T1000 (cell line): ENCODE data around the gene RFX2.
A peak's percentile ranks its signal among the peaks of the same experiment; 100 is the strongest.
"Not testable (repeated sequence)": the region's sequence is repeated elsewhere in the genome, so short reads cannot be mapped to it uniquely, and the experiment has no call there.

ENCODE experiments used
- DNase-seq: peaks from one replicate; lab custom pipeline; 2025; ENCODE audit warnings: mixed read lengths; lab: John Stamatoyannopoulos, UW

RFX2 gene

GRCh38 chr19:5971714-5972354 is 138.5 kb downstream of the RFX2 start:
- no peak for DNase-seq

GRCh38 chr19:5969476-5969875 is 140.8 kb downstream of the RFX2 start:
- no peak for DNase-seq

DNA sequence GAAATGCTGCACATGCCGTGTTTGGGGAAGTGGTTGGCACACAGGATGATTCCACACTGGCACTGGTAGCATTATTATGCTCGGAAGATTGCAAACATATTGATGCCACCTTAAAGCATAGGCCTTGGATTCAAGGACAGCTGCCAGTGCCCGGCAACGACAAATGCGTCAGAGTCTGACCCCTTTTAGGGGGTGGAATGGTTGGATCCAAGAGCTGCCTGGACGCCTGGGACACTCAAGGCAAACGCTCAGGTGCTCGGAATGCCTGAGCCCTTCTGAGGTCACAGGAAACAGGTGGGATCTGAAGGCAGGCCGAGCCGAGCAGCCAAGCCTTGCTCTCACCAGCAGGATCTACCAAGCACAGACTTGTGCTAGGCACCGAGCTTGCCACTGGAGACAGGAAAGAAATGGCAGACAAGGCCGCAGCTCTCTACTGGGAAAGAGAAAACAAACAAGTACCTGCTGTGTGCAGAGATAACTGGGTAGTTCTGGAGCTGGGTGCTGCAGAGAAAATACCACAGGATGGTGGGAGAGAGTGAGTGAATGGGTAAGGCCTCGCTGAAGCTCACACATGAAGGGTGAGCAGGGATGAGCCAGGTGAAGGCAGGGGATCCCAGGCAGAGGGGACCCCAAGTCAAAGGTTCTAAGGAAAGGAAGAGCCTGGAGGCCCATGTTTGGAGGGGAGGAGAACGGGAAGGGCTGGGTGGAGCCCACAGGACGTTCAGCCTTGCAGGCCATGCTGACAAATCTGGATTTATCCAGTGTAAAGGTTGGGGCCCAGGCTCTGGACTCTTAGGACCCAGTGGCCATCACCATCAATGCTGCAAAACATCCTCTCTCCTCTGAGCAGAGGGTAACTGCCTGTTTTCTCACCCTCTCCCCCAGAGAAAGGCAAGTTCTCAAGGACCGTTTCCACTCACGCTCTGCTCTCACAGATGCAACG is 141.6 kb downstream of the RFX2 start:
- DNase-seq = no peak

- DNase-seq = peak; percentile 40
Observed at GRCh38 chr19:5967994-5968430, 142.3 kb downstream of the RFX2 start.

DNA sequence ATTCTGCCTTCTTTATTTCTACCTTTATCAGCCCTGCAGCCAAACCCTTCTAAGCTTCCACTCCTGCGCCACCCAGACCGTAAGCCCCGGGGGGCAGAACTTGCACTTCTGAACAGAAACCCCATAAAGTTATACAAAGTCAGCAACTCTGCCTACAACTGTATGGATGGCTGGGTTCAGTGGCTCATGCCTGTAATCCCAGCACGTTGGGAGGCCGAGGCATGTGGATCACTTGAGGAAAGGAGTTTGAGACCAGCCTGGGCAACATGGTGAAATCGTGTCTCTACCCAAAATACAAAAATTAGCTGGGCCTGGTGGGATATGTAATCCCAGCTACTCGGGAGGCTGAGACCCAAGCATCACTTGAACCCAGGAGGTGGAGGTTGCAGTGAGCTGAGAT is 142.7 kb downstream of the RFX2 start:
- DNase-seq = no peak

GRCh38 chr19:5966941-5967340 is 143.4 kb downstream of the RFX2 start:
- DNase-seq = no peak

- DNase-seq = no peak
Observed at GRCh38 chr19:5966215-5966614, 144.1 kb downstream of the RFX2 start.

GRCh38 chr19:5964816-5965565 is 145.3 kb downstream of the RFX2 start:
- DNase-seq = no peak

DNA sequence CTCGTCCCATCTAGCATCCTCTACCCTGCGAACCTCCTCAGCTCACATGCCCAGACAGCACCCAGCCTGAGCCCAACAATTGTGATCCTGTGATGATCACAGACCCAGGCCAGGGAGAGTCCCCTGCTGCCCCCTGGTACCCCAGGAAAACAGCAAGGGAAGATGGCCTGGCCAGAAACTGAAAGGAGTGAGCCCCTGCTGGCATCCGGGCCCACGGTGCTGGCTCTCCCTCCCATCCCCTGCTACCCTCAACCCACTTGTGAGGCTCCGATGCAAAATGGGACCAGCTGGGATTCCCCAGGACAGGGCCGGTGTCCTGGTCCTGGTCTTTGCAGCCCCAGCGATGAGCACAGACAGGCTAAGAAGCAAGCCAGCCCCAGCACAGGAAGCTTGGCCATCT is 146.4 kb downstream of the RFX2 start:
- DNase-seq = no peak

DNA sequence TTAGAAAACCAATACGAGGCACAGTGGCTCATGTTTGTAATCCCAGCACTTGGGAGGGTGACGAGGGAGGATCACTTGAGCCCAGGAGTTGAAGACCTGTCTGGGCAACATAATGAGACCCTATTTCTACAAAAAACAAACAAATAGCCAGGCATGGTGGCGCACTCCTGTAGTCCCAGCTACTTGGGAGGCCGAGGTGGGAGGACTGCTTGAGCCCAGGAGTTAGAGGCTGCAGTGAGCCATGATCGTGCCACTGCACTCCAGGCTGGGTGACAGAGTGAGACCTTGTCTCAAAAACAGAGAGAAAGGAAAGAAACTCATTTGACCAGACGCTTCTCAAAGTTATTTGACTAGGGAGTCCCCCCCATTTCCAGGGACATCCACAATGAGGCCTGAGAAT is 147.0 kb downstream of the RFX2 start:
- DNase-seq = not testable (repeated sequence)

DNA sequence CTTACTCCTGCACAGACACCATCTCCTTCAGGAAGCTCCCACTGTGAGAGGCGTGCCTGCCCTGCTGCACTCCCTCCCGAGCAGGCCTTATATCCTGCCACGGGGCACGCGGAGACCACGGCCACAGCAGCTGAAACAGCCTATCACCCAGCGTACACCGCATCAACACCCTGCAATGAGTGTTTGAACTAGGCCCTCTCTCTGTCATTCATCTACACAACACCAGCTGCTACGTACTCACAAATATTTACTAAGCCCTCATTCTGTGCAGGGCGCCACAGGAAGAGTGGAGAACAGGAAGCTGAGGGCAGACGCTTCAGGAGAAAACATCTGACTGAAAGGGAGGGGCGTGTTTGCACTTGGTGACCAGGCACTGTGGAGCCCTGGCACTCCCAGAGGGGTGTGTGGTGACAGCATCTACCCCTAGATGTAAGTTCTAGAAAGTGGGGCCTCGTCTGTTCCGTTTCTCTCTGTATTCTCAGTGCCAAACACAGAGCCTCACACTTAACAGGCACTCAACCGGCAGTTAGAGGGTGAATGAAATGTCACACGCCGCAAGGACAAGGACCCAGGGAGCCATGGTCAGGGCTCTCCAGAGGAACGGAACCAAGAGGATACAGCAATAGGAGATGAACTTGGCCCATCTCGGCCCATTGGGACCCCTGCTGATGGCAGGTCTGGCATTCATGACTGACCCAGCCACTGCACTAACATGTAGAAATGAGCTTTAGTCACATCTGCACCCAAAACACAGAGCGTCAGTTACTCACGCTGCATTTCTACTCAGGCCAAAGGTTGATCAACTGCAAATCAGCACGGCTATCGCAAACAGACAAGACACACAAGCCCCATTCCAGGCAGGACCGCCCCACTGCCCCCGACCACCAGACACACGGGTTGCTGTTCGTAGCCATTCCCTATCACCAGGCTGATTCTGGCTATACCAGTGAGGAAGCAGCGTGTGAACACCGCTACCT is 148.0 kb downstream of the RFX2 start:
- DNase-seq = no peak

- DNase-seq = not testable (repeated sequence)
Observed at GRCh38 chr19:5961641-5961968, 148.7 kb downstream of the RFX2 start.

DNA sequence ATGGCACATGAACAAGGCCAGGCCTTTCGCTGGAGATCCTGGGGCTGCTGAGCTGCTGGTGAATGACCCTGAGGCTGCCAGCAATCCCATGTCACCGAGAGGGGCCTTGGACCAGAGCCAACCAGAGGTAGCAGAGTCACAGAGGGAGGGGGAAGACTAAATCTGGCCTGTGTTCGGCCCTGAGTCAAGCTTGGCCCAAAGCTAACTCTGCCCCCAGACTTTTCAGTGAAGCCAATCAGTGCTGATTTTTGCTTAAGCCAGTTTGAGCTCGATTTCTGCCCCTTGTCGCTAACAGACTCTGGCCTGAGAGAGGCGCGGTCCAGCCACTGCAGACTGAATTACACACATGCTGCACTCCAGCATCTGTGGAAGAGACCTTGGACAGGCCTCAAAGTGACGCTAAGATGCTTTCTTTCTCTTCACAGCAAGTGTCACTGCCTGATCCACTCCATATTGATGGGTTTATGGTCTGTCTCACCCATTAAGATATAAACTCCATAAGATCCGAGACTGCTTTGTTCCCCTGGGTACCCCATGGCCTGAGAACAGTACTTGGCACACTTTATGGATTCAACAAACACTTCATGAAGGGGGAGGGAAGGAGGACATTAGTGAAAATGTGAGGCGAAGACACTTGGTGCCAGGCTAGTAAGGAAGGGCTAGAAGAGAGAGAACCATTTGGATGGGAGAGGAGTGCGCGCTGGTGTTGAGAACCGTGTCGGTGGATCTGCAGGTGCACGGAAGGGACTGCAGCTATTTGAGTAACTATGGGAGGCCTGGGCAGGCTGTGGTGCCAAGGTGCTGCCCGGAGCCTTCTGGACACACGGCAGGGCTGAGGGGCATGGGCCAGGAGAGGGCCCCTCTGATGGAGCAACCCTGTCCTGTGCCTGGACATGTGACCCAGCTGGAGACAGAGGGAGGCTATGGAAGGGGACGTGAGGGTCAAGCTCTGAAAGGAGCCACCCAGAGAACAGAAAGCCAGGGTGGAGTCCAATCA is 150.0 kb downstream of the RFX2 start:
- no peak for DNase-seq

GRCh38 chr19:5959260-5960004 is 150.9 kb downstream of the RFX2 start:
- no peak for DNase-seq

DNA sequence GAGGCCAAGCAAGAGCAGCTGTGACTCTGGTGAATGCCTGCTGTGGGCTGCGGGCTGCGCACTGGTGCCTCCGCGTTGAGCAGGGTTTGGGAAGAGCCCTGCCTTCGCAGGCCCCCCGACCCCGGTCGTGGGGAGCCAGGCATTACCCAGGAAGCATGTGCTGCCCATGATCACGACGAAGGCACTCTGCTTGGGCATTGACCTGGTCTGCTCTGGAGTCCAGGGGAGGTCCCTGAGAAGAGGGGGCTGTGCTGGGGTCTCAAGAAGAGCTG is 151.5 kb downstream of the RFX2 start:
- DNase-seq = no peak

DNA sequence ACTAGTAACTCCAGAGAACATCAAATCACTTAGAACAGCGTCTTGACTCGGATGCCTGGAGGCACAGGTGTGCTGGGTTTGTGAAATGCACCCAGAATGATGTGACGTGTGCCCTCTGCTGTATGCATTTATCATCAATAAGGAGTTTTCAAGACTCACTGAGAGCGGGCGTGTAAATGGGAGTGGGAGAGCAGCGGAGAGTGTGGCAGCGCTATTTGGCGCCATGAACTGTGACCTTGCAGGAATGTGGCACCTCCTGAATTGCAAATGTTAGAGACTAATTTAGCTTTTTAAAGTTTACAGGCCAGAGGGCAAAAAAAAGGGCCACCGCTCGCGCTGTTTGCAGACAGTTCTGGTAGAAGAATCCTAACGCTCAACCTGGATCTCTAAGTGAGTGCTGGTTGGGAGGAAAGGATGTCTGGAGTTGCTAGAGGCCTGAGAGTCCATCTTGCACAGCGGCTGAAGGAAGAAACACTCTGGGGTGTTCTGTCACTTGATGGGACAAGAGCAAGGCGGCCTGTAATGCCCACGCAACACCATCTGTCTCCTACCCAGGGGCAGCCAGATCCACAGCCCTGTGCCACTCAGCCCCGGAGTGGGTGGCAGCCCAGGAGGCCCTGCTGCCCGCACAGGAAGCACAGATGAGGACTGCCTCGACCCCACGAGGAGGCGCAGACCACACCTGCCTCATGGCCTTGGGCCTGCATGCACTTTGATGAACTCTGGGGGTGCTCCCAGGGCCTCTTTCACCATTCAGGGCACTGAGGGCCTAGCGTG is 152.0 kb downstream of the RFX2 start:
- DNase-seq = no peak

DNA sequence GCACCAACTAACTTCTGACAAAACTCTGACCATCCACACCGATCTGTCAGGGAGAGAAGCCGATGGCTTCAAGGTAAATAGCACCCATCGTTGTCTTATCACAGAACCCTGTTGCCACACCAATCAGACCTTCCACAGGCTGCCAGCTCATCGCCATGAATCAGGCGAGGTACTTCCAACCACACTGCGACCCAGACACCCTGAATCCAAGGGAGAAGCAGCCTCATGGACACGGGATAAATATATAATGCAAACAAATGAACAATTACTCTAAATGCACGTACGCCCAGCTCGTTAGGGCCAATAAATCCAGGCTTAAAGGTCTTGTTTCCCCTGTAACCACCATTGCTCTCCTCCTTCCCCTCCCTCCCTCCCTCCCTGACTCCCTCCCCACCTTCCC is 153.1 kb downstream of the RFX2 start:
- DNase-seq = no peak

- DNase-seq = no peak
Observed at GRCh38 chr19:5956728-5957127, 153.6 kb downstream of the RFX2 start.

DNA sequence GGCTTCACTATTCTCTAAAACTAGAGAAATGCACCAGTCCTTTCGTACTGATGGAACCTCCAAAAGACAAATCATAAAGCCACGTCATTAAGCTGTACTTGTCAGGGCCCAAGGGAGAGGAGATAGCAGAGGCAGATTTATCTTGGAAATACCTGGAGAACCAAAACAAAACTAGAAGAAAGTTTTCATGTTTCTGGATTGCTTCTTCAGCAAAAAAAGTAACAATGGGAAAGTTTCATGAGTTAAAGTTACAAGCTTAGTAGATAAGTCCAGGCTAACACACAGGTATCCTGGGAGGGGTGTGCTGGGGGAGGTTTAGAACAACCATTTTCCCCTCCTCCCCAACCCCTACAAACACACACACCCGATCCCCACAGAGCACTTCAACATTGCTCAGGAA is 154.0 kb downstream of the RFX2 start:
- DNase-seq = no peak
